BJ (cell line): ENCODE measurements around the gene ATXN2. TPM values are rescaled to one million over a fixed set of nuclear protein-coding genes. Genes with fewer than 3 reads are reported as not detected.

Source experiments
- CTCF ChIA-PET: fragments of 350-600 bp; formaldehyde crosslinking; extraction: SDS; loops from one replicate; lab custom pipeline; 2021; ENCODE audit warnings: antibody characterized with exemption, inconsistent platforms; lab: Yijun Ruan, JAX
- POLR2A ChIA-PET: fragments of 300-600 bp; sonication (Branson Sonifier 250); formaldehyde crosslinking; extraction: SDS; loops from one replicate; lab custom pipeline; 2021; ENCODE audit warnings: antibody characterized with exemption; lab: Charles Lee
- DNase-seq: peaks from one replicate; pipeline ENCODE4 v3.0.0-alpha.2; 2011; ENCODE audit warnings: low read depth
- H3K27me3 ChIP-seq: 2 replicates; pipeline ENCODE4 v1.6.0; 2011; ENCODE audit warnings: low read length; ENCODE audit not compliant: control insufficient read depth, insufficient read depth
- H3K36me3 ChIP-seq: 2 replicates; pipeline ENCODE4 v1.5.1; 2011; ENCODE audit warnings: low read length; ENCODE audit not compliant: control insufficient read depth, insufficient read depth
- H3K4me3 ChIP-seq: 2 replicates; pipeline ENCODE4 v1.5.1; 2011; ENCODE audit warnings: low read depth, mild to moderate bottlenecking, control low read depth, low read length
- CTCF ChIP-seq: IDR thresholded peaks from 2 replicates; pipeline ENCODE4 v1.5.1; 2011; ENCODE audit warnings: low read depth, mild to moderate bottlenecking, control low read depth, inconsistent platforms, low read length, moderate library complexity; ENCODE audit not compliant: insufficient read depth
- polyA plus RNA-seq: library from polyadenylated mRNA; depleted of rRNA; stranded (reverse); fragments of >200 nt; gene quantifications from 2 replicates; pipeline ENCODE4 v1.2.3, GENCODE V29; 2011

The ATXN2 gene
- polyA plus RNA-seq, 1 experiment, result 30.3 TPM

- CTCF ChIA-PET, result no interaction called here
- no peaks in the 10 kb centered on the region for H3K27me3 ChIP-seq
Observed at GRCh38 chr12:111638556-111638955, 39.4 kb upstream of the ATXN2 start.

GRCh38 chr12:111636209-111636945 lies 37.3 kb upstream of the ATXN2 start:
- DNase-seq, result peak; percentile 67
- ChIA-PET POLR2A (interaction anchor here (0.6 kb wide), 1 partner anchor 203 kb away, joined by 4 read pairs; no protein-coding TSS in a partner anchor), CTCF (interaction anchor here (0.7 to 1.8 kb wide), 2 partner anchors 21 to 235 kb away, joined by 3 to 4 read pairs; no protein-coding TSS in a partner anchor)
- Histone ChIP-seq H3K4me3 (no peak overlapping the region), H3K36me3 (peaks cover 2% of the 10 kb centered on the region; the same call in 1 of the 2 replicates), H3K27me3 (no peaks in the 10 kb centered on the region)
- TF ChIP-seq CTCF, result no peak

More at GRCh38 chr12:111638556-111638955, 39.4 kb upstream of the ATXN2 start:
- no peak for TF ChIP-seq CTCF
- DNase-seq, result no peak
- Histone ChIP-seq H3K4me3 (no peak overlapping the region), H3K36me3 (peaks cover 2% of the 10 kb centered on the region; the same call in 1 of the 2 replicates)
- POLR2A ChIA-PET, result no interaction called here

GRCh38 chr12:111635524-111635923 lies 36.4 kb upstream of the ATXN2 start:
- TF ChIP-seq CTCF, result no peak
- no peak for DNase-seq
- H3K4me3 ChIP-seq, result no peak overlapping the region
- ChIA-PET POLR2A (interaction anchor here (0.6 kb wide), 1 partner anchor 202 kb away, joined by 4 read pairs; no protein-coding TSS in a partner anchor), CTCF (interaction anchor here (0.7 to 1.8 kb wide), 2 partner anchors 20 to 234 kb away, joined by 3 to 4 read pairs; no protein-coding TSS in a partner anchor)
- H3K36me3 ChIP-seq, result peaks cover 1% of the 10 kb centered on the region; the same call in 1 of the 2 replicates
- no peaks in the 10 kb centered on the region for H3K27me3 ChIP-seq

GRCh38 chr12:111628505-111629260 lies 29.6 kb upstream of the ATXN2 start:
- Histone ChIP-seq H3K27me3 (no peaks in the 10 kb centered on the region), H3K4me3 (no peak overlapping the region), H3K36me3 (no peaks in the 10 kb centered on the region)
- DNase-seq, result no peak
- no peak for TF ChIP-seq CTCF
- CTCF ChIA-PET, result interaction anchor here (2.0 kb wide), 1 partner anchor 10 kb away, joined by 5 read pairs; no protein-coding TSS in a partner anchor
- POLR2A ChIA-PET, result no interaction called here

GRCh38 chr12:111626230-111626629 lies 27.1 kb upstream of the ATXN2 start:
- POLR2A ChIA-PET, result no interaction called here
- Histone ChIP-seq H3K27me3 (no peaks in the 10 kb centered on the region), H3K4me3 (no peak overlapping the region), H3K36me3 (no peaks in the 10 kb centered on the region)
- no peak for TF ChIP-seq CTCF
- DNase-seq, result no peak
- CTCF ChIA-PET, result no interaction called here
